ENCODE results near the gene SACS.

Gene SACS

GRCh38 chr13:23359882-23360281 is 73.6 kb downstream of the SACS start:
- Histone ChIP-seq H3K4me3 (ENCODE audit: severe bottlenecking) (no peak overlapping the region), H3K4me1 (ENCODE audit: insufficient read depth, poor library complexity, severe bottlenecking) (no peaks in the 10 kb centered on the region), H3K27me3 (ENCODE audit: insufficient read depth, poor library complexity, severe bottlenecking) (no peaks in the 10 kb centered on the region), H3K36me3 (ENCODE audit: low read depth) (peaks cover 49% of the 10 kb centered on the region), H3K9me3 (ENCODE audit: severe bottlenecking) (no peaks in the 10 kb centered on the region), H3K27ac (ENCODE audit: poor library complexity, severe bottlenecking) (no peak overlapping the region)
- ATAC-seq (ENCODE audit: low read depth), result no peak
- DNase-seq (ENCODE audit: low spot score), result no peak
- no peak for TF ChIP-seq CTCF (IDR thresholded peaks at IDR 0.05; ENCODE audit: poor library complexity, severe bottlenecking)

GRCh38 chr13:23357349-23357748 is 76.2 kb downstream of the SACS start:
- Histone ChIP-seq H3K4me3 (ENCODE audit: severe bottlenecking) (no peak overlapping the region), H3K27me3 (ENCODE audit: insufficient read depth, poor library complexity, severe bottlenecking) (no peaks in the 10 kb centered on the region), H3K4me1 (ENCODE audit: insufficient read depth, poor library complexity, severe bottlenecking) (no peaks in the 10 kb centered on the region), H3K9me3 (ENCODE audit: severe bottlenecking) (no peaks in the 10 kb centered on the region), H3K27ac (ENCODE audit: poor library complexity, severe bottlenecking) (no peak overlapping the region), H3K36me3 (ENCODE audit: low read depth) (peaks cover 46% of the 10 kb centered on the region)
- TF ChIP-seq CTCF (IDR thresholded peaks at IDR 0.05; ENCODE audit: poor library complexity, severe bottlenecking), result no peak
- DNase-seq (ENCODE audit: low spot score) (no peak), ATAC-seq (ENCODE audit: low read depth) (no peak)

GRCh38 chr13:23356368-23356767 is 77.1 kb downstream of the SACS start:
- DNase-seq (ENCODE audit: low spot score), result no peak
- no peak overlapping the region for H3K27ac ChIP-seq (ENCODE audit: poor library complexity, severe bottlenecking)
- H3K36me3 ChIP-seq (ENCODE audit: low read depth), result peaks cover 51% of the 10 kb centered on the region
- no peaks in the 10 kb centered on the region for H3K9me3 ChIP-seq (ENCODE audit: severe bottlenecking)
- TF ChIP-seq CTCF (IDR thresholded peaks at IDR 0.05; ENCODE audit: poor library complexity, severe bottlenecking), result no peak
- H3K4me3 ChIP-seq (ENCODE audit: severe bottlenecking), result no peak overlapping the region
- H3K4me1 ChIP-seq (ENCODE audit: insufficient read depth, poor library complexity, severe bottlenecking), result no peaks in the 10 kb centered on the region
- no peaks in the 10 kb centered on the region for H3K27me3 ChIP-seq (ENCODE audit: insufficient read depth, poor library complexity, severe bottlenecking)
- no peak for ATAC-seq (ENCODE audit: low read depth)

GRCh38 chr13:23354520-23354919 is 79.0 kb downstream of the SACS start:
- ATAC-seq (ENCODE audit: low read depth) (no peak), DNase-seq (ENCODE audit: low spot score) (no peak)
- H3K27ac ChIP-seq (ENCODE audit: poor library complexity, severe bottlenecking), result no peak overlapping the region
- H3K4me3 ChIP-seq (ENCODE audit: severe bottlenecking), result no peak overlapping the region
- TF ChIP-seq CTCF (IDR thresholded peaks at IDR 0.05; ENCODE audit: poor library complexity, severe bottlenecking), result no peak
- H3K4me1 ChIP-seq (ENCODE audit: insufficient read depth, poor library complexity, severe bottlenecking), result no peaks in the 10 kb centered on the region
- peaks cover 57% of the 10 kb centered on the region for H3K36me3 ChIP-seq (ENCODE audit: low read depth)
- no peaks in the 10 kb centered on the region for H3K27me3 ChIP-seq (ENCODE audit: insufficient read depth, poor library complexity, severe bottlenecking)
- no peaks in the 10 kb centered on the region for H3K9me3 ChIP-seq (ENCODE audit: severe bottlenecking)

- Histone ChIP-seq H3K4me1 (ENCODE audit: insufficient read depth, poor library complexity, severe bottlenecking) (no peaks in the 10 kb centered on the region), H3K27me3 (ENCODE audit: insufficient read depth, poor library complexity, severe bottlenecking) (no peaks in the 10 kb centered on the region), H3K9me3 (ENCODE audit: severe bottlenecking) (no peaks in the 10 kb centered on the region), H3K4me3 (ENCODE audit: severe bottlenecking) (no peak overlapping the region), H3K36me3 (ENCODE audit: low read depth) (peaks cover 38% of the 10 kb centered on the region), H3K27ac (ENCODE audit: poor library complexity, severe bottlenecking) (no peak overlapping the region)
- no peak for ATAC-seq (ENCODE audit: low read depth)
- no peak for DNase-seq (ENCODE audit: low spot score)
- TF ChIP-seq CTCF (IDR thresholded peaks at IDR 0.05; ENCODE audit: poor library complexity, severe bottlenecking), result no peak
Measured at GRCh38 chr13:23352161-23352560, 81.3 kb downstream of the SACS start.

Measured in RWPE2 (cell line).